NCI-H1048 (cell line): ENCODE results near the gene ATRNL1.
"Not testable (repeated sequence)": the region's sequence is repeated elsewhere in the genome, so short reads cannot be mapped to it uniquely, and the experiment has no call there.

Experiments
- DNase-seq: peaks from one replicate; lab custom pipeline; 2025; lab: John Stamatoyannopoulos, UW

Gene ATRNL1

GRCh38 chr10:115091161-115091560, 2.0 kb upstream of the ATRNL1 start:
- no peak for DNase-seq

- no peak for DNase-seq
These were observed 959 bp upstream of the ATRNL1 start for GRCh38 chr10:115092258-115092554.

GRCh38 chr10:115092555-115093285, 445 bp upstream of the ATRNL1 start:
- DNase-seq = no peak

- no peak for DNase-seq
These were observed 727 bp downstream of the ATRNL1 start for GRCh38 chr10:115093776-115094408.

GRCh38 chr10:115094416-115095140, 1.4 kb downstream of the ATRNL1 start:
- DNase-seq = no peak

GRCh38 chr10:115095758-115096157, 2.6 kb downstream of the ATRNL1 start:
- no peak for DNase-seq

- DNase-seq = no peak
These were observed 10.5 kb downstream of the ATRNL1 start for GRCh38 chr10:115103700-115104099.

GRCh38 chr10:115105411-115105810, 12.2 kb downstream of the ATRNL1 start:
- not testable (repeated sequence) for DNase-seq

- DNase-seq = no peak
These were observed 14.7 kb downstream of the ATRNL1 start for GRCh38 chr10:115107830-115108229.

GRCh38 chr10:115117301-115117700, 24.1 kb downstream of the ATRNL1 start:
- DNase-seq = no peak

- DNase-seq = no peak
These were observed 25.2 kb downstream of the ATRNL1 start for GRCh38 chr10:115118346-115118745.

GRCh38 chr10:115125505-115125904, 32.3 kb downstream of the ATRNL1 start:
- no peak for DNase-seq

GRCh38 chr10:115129752-115130151, 36.6 kb downstream of the ATRNL1 start:
- DNase-seq = no peak

- no peak for DNase-seq
These were observed 43.5 kb downstream of the ATRNL1 start for GRCh38 chr10:115136616-115137015.

- no peak for DNase-seq
These were observed 48.1 kb downstream of the ATRNL1 start for GRCh38 chr10:115141254-115141653.

GRCh38 chr10:115157357-115157756, 64.2 kb downstream of the ATRNL1 start:
- no peak for DNase-seq

- no peak for DNase-seq
These were observed 70.0 kb downstream of the ATRNL1 start for GRCh38 chr10:115163129-115163528.

- DNase-seq = no peak
These were observed 71.1 kb downstream of the ATRNL1 start for GRCh38 chr10:115164220-115164619.

GRCh38 chr10:115167751-115168150, 74.6 kb downstream of the ATRNL1 start:
- no peak for DNase-seq

- no peak for DNase-seq
These were observed 78.3 kb downstream of the ATRNL1 start for GRCh38 chr10:115171392-115171960.

GRCh38 chr10:115173915-115174443, 80.8 kb downstream of the ATRNL1 start:
- no peak for DNase-seq

GRCh38 chr10:115207276-115207675, 114.1 kb downstream of the ATRNL1 start:
- DNase-seq = not testable (repeated sequence)

GRCh38 chr10:115209133-115209532, 116.0 kb downstream of the ATRNL1 start:
- no peak for DNase-seq
